Fibroblast of the aortic adventitia (primary cell): ENCODE measurements around the gene CD164. TPM values are rescaled to one million over a fixed set of nuclear protein-coding genes. Genes with fewer than 3 reads are reported as not detected.

Experiments used
- DNase-seq: peaks from one replicate; pipeline ENCODE4 v3.0.0-alpha.2; 2010; ENCODE audit warnings: low read depth
- H3K4me3 ChIP-seq: 2 replicates; pipeline ENCODE4 v1.5.1; 2011; ENCODE audit warnings: low read depth, mild to moderate bottlenecking, control low read depth, low read length, moderate library complexity
- CTCF ChIP-seq: IDR thresholded peaks from 2 replicates; pipeline ENCODE4 v1.5.1; 2011; ENCODE audit warnings: mild to moderate bottlenecking, low read length, control low read depth, inconsistent platforms; ENCODE audit not compliant: insufficient read depth
- total RNA-seq: library from RNA; depleted of rRNA; stranded (reverse); fragments of >200 nt; gene quantifications from 2 replicates; pipeline ENCODE4 v1.2.3, GENCODE V29; 2012; ENCODE audit warnings: low replicate concordance

CD164 gene
- total RNA-seq, 1 donor = 287 TPM

GRCh38 chr6:109389650-109390274 is 7.5 kb upstream of the CD164 start:
- no peak for TF ChIP-seq CTCF
- no peak overlapping the region for H3K4me3 ChIP-seq
- peak; percentile 75 for DNase-seq

GRCh38 chr6:109388265-109388664 is 6.0 kb upstream of the CD164 start:
- no peak for TF ChIP-seq CTCF

GRCh38 chr6:109383438-109383940 is 1.2 kb upstream of the CD164 start:
- TF ChIP-seq CTCF = no peak
- H3K4me3 ChIP-seq = peak overlapping the region; percentile 80
- no peak for DNase-seq

More at GRCh38 chr6:109388265-109388664, 6.0 kb upstream of the CD164 start:
- no peak for DNase-seq
- no peak overlapping the region for H3K4me3 ChIP-seq

- peak overlapping the region; percentile 80 for H3K4me3 ChIP-seq
- TF ChIP-seq CTCF = peak; percentile 30
- peak; percentile 96 for DNase-seq
Observed at GRCh38 chr6:109382576-109383437, 540 bp upstream of the CD164 start.

- DNase-seq = peak; percentile 47
Observed at GRCh38 chr6:109381061-109381746, 1.1 kb downstream of the CD164 start.

More at GRCh38 chr6:109381061-109381746, 1.1 kb downstream of the CD164 start:
- no peak for TF ChIP-seq CTCF
- peak overlapping the region; percentile 80 for H3K4me3 ChIP-seq
